ENCODE results near the gene QTRT2. TPM values are rescaled to one million over a fixed set of nuclear protein-coding genes. Genes with fewer than 3 reads are reported as not detected.
A peak's percentile ranks its signal among the peaks of the same experiment; 100 is the strongest.

The QTRT2 gene
- total RNA-seq, 8 experiments from 2014 or later: 9.2 to 33.2 (median 18.6) TPM

DNA sequence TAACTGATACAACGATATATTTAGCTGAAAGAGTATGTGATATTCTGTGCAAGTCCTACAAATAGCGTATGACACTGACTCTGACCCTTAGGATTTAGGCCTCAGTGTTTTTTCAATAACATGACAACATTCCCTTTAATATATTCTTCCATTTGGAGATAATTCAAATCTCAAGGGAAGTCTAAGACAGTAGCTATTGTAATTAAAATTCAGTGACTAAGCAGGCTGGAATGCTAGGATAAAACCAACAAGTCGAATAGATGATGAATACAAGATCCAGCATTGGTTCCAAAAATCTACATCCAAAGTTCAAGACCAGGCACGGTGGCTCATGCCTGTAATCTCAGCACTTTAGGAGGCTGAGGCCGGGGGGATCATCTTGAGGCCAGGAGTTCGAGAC, 56.2 kb downstream of the QTRT2 start:
- in situ Hi-C loops (cut with MboI; ENCODE audit: low pct_unique_long_range_greater_than_20kb in 2 of 9, low sequenced_read_pairs in 9 of 9, unreplicated experiment in 9 of 9): no loop called here
- ATAC-seq (replicated peaks in 6 of 8): no peak
- WGBS, 10 experiments: 46 to 100% (median 78%) methylated on average over 1 to 6 of the region's 6 CpGs
- H3K4me1 ChIP-seq (replicated peaks in 1 of 2): no peaks in the 10 kb centered on the region
- H3K4me3 ChIP-seq: no peak overlapping the region
- H3K27ac ChIP-seq: no peak overlapping the region

DNA sequence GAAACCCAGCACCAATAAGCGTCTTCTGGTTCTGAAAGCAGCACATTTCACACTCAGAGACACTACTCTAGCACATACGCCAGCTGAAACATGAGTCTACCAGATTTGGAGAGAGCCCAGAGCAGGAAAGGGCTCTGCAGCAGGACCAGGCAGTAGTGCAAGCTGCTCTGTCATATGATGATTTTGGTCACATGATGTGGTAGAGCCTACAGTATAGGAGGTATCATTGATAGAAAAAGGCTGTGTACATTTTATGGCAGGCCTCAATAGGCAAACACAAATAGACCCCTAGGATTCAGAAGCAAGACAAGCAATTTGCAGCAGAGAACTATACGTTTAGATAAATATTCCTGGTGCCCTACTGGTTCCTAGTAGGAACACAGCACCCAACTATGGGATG, 58.2 kb downstream of the QTRT2 start:
- 0 to 100% (median 75%) methylated on average over 1 to 3 of the region's 3 CpGs; no CpG with 5 or more reads in 2 of the 10 experiments for WGBS, 10 experiments
- H3K4me3 ChIP-seq: no peak overlapping the region
- no peak overlapping the region for H3K27ac ChIP-seq
- in situ Hi-C loops (cut with MboI; ENCODE audit: low pct_unique_long_range_greater_than_20kb in 2 of 9, low sequenced_read_pairs in 9 of 9, unreplicated experiment in 9 of 9): no loop called here
- H3K4me1 ChIP-seq (replicated peaks in 1 of 2): no peaks in the 10 kb centered on the region
- peak in 6 of 8 experiments; percentile 22 to 77 (median 52) for ATAC-seq (replicated peaks in 6 of 8)

DNA sequence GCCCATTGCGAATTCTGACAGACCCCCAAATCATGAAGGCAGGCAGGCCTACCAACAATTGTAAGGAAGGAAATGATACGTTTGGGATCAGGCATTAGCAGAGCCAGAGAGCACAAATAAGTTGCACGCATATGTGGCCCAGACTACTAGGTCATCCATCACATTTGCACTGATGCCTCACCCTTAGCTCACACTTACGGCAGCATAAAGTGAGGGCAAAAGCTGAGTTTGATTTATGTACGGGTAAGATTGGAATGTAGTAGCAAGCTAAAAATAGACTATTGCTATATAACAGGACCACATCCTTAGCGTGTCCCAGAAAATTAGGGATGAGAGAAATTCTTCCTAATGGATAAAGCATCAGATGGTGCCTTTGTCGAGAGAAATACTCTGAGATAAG, 58.6 kb downstream of the QTRT2 start:
- Histone ChIP-seq H3K4me1 (replicated peaks in 1 of 2) (no peaks in the 10 kb centered on the region), H3K27ac (no peak overlapping the region), H3K4me3 (no peak overlapping the region)
- 18 to 92% (median 82%) methylated on average over 1 to 7 of the region's 7 CpGs; no CpG with 5 or more reads in 1 of the 10 experiments for WGBS, 10 experiments
- in situ Hi-C loops (cut with MboI; ENCODE audit: low pct_unique_long_range_greater_than_20kb in 2 of 9, low sequenced_read_pairs in 9 of 9, unreplicated experiment in 9 of 9): no loop called here
- ATAC-seq (replicated peaks in 6 of 8): peak in 5 of 8 experiments; percentile 71 to 96 (median 93)

DNA sequence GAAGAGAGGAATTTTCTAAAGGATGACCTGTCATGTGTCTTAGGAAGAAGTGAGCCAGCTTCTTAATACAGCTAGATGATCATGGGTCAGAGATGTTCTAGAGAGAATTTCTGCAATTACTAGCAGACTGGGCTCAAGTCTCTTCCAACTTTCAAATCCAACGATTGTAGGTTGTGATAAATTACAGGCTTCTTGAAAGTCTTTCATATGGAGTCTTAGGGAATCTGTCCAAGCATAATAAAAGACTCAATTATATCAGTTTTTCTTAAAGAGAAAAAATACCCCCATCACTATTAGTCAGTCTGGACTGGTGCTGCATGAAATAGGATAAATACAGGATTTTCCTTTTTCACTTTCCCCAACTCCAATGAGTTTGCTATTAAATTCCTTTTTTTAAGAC, 63.2 kb downstream of the QTRT2 start:
- H3K4me3 ChIP-seq: no peak overlapping the region
- in situ Hi-C loops (cut with MboI; ENCODE audit: low pct_unique_long_range_greater_than_20kb in 2 of 9, low sequenced_read_pairs in 9 of 9, unreplicated experiment in 9 of 9): no loop called here
- WGBS, 10 experiments: 0 to 83% (median 33%) methylated on average over 1 of the region's 1 CpG; no CpG with 5 or more reads in 3 of the 10 experiments
- no peak overlapping the region for H3K27ac ChIP-seq
- ATAC-seq (replicated peaks in 6 of 8): no peak
- peaks cover 12 to 13% of the 10 kb centered on the region in 2 donors for H3K4me1 ChIP-seq (replicated peaks in 1 of 2)

DNA sequence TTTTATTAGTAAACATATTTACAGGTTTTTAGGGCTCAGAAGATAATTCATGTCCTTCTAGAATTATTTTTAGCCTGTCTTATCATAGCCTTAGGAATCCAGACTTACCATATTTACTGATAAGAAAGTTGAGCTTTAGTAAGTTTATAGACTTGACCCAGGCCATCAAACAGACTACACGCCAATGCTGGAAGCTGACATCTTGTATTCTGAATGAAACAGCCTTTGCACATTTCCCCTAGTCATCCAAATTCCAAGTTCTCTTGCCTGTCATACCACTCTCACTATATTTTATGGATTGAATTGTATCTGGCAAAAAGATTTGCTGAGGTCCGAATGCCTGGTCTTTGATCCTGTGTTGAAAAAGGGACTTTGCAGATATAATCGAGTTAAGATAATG, 63.7 kb downstream of the QTRT2 start:
- WGBS, 10 experiments: 58 to 97% (median 91%) methylated on average over 2 to 3 of the region's 3 CpGs; no CpG with 5 or more reads in 4 of the 10 experiments
- in situ Hi-C loops (cut with MboI; ENCODE audit: low pct_unique_long_range_greater_than_20kb in 2 of 9, low sequenced_read_pairs in 9 of 9, unreplicated experiment in 9 of 9): no loop called here
- ATAC-seq (replicated peaks in 6 of 8): no peak

DNA sequence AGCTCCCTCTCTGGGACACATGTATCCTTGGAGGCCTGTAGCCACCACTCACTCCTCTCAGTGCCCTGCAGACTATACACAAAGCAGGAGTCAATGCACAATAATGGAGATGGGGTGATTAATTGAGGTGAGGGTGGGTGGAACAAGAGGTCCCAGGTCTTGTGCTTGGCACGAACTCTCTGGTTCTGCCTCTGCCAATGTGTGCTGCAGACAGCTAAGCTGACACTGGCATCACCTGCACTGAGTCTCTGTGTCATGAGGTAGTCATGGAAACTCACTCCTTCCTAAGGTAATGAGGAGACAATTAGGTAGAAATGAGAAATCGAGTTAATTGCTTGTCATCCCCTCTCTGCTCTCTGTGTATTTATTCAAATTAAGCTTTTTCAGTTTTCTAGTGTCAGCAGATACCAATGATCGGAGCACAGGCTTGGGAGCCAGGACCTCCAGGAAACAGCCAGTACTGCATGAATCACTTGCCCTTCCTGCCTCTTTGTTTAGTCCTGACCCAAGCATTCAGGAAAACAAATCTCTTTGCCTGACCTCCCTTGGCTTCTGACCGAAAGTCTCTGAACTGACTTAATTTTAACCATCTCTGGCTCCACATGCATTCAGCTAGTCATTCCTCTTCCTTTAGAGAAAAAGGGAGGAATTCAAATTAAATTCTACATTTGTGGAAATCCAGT, 65.6 kb downstream of the QTRT2 start:
- in situ Hi-C loops (cut with MboI; ENCODE audit: low pct_unique_long_range_greater_than_20kb in 2 of 9, low sequenced_read_pairs in 9 of 9, unreplicated experiment in 9 of 9): no loop called here
- H3K27ac ChIP-seq: no peak overlapping the region
- 0 to 50% (median 11%) methylated on average over 1 to 4 of the region's 4 CpGs; no CpG with 5 or more reads in 2 of the 10 experiments for WGBS, 10 experiments
- no peak overlapping the region for H3K4me3 ChIP-seq
- peak in 6 of 8 experiments; percentile 37 to 94 (median 90) for ATAC-seq (replicated peaks in 6 of 8)
- peaks cover 12 to 13% of the 10 kb centered on the region in 2 donors for H3K4me1 ChIP-seq (replicated peaks in 1 of 2)

More for the DNA sequence above, 63.7 kb downstream of the QTRT2 start:
- H3K27ac ChIP-seq: no peak overlapping the region
- no peak overlapping the region for H3K4me3 ChIP-seq
- peaks cover 12 to 13% of the 10 kb centered on the region in 2 donors for H3K4me1 ChIP-seq (replicated peaks in 1 of 2)

DNA sequence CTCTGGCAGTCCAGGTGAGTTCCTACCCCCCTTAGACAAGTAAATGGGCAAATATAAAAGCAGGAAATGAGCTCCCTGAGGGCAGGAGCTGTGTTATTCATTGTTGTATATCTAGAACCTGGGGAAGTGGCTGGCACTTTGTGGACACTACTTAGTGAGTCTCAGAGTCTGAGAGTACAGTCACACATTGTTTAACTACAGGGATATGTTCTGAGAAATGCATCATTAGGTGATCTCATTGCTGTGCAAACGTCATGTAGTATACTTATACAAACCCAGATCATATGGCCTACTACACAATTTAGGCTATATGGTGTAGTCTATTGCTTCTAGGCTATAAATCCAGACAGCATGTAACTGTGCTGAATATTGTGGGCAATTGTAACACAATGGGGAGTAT, 69.9 kb downstream of the QTRT2 start:
- H3K4me3 ChIP-seq: no peak overlapping the region
- no peak for ATAC-seq (replicated peaks in 6 of 8)
- H3K4me1 ChIP-seq (replicated peaks in 1 of 2): peaks cover 11 to 13% of the 10 kb centered on the region in 2 donors
- 0 to 100% (median 33%) methylated on average over 1 of the region's 1 CpG; no CpG with 5 or more reads in 3 of the 10 experiments for WGBS, 10 experiments
- in situ Hi-C loops (cut with MboI; ENCODE audit: low pct_unique_long_range_greater_than_20kb in 2 of 9, low sequenced_read_pairs in 9 of 9, unreplicated experiment in 9 of 9): no loop called here
- no peak overlapping the region for H3K27ac ChIP-seq

DNA sequence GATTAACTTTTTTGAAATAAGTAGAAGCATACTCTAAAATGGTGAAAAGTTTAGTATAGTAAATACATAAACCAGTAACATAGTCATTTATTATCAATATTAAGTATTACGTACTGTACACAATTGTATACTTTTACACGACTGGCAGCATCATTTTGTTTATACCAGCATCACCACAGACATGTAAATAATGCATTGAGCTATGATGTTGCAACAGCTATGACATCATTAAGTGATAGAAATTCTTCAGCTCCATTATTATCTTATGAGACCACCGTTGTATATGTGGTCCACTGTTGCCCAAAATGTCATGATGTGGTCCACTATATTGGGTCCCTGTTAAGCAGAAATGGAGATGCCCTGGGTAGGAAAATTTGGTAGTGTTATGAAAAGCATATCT, 71.0 kb downstream of the QTRT2 start:
- Histone ChIP-seq H3K4me1 (replicated peaks in 1 of 2) (peaks cover 4% of the 10 kb centered on the region in 2 donors), H3K27ac (no peak overlapping the region), H3K4me3 (no peak overlapping the region)
- no peak for ATAC-seq (replicated peaks in 6 of 8)
- 58 to 100% (median 80%) methylated on average over 1 to 3 of the region's 3 CpGs; no CpG with 5 or more reads in 3 of the 10 experiments for WGBS, 10 experiments
- in situ Hi-C loops (cut with MboI; ENCODE audit: low pct_unique_long_range_greater_than_20kb in 2 of 9, low sequenced_read_pairs in 9 of 9, unreplicated experiment in 9 of 9): no loop called here

DNA sequence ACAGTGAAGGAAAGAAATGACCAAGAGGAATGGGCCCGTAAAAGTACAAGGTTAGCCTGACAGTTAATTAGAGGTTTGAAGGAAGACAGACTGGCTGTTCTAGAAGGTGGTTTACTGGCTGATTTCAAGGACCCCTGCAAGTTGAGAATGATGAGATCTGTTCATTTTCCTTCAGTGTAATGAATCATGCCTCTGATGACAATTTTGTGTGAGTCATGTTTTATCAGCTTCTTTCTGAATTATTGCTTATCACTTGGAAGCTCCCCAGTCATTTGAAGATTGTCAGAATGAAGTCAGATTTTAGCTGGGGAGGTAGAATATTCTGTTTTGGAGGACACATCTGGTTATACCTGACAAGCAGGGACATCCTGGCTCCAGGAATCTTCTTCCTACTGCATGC, 71.7 kb downstream of the QTRT2 start:
- Histone ChIP-seq H3K4me3 (no peak overlapping the region), H3K27ac (no peak overlapping the region), H3K4me1 (replicated peaks in 1 of 2) (no peaks in the 10 kb centered on the region)
- WGBS, 10 experiments: 50 to 100% (median 80%) methylated on average over 1 of the region's 1 CpG; no CpG with 5 or more reads in 3 of the 10 experiments
- ATAC-seq (replicated peaks in 6 of 8): peak in 4 of 8 experiments; percentile 31 to 61 (median 46)
- in situ Hi-C loops (cut with MboI; ENCODE audit: low pct_unique_long_range_greater_than_20kb in 2 of 9, low sequenced_read_pairs in 9 of 9, unreplicated experiment in 9 of 9): no loop called here

DNA sequence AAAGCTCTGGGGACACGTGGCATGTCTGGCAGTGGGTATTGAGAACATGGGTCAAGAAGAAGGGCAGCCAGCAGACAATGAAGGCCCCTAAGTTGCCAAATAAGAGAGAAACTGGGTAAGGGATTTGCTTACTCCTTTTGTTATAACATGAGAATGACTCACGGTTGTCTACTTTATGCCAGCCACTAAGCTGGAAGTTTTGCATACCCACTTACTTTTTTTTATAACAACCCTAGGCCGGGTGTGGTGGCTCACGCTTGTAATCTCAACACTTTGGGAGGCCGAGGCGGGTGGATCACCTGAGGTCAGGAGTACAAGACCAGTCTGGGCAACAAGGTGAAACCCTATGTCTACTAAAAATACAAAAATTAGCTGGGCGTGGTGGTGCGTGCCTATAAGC, 72.3 kb downstream of the QTRT2 start:
- H3K4me3 ChIP-seq: no peak overlapping the region
- H3K27ac ChIP-seq: no peak overlapping the region
- in situ Hi-C loops (cut with MboI; ENCODE audit: low pct_unique_long_range_greater_than_20kb in 2 of 9, low sequenced_read_pairs in 9 of 9, unreplicated experiment in 9 of 9): no loop called here
- no peak for ATAC-seq (replicated peaks in 6 of 8)
- no peaks in the 10 kb centered on the region for H3K4me1 ChIP-seq (replicated peaks in 1 of 2)
- WGBS, 10 experiments: 35 to 97% (median 92%) methylated on average over 2 to 7 of the region's 8 CpGs; no CpG with 5 or more reads in 4 of the 10 experiments

DNA sequence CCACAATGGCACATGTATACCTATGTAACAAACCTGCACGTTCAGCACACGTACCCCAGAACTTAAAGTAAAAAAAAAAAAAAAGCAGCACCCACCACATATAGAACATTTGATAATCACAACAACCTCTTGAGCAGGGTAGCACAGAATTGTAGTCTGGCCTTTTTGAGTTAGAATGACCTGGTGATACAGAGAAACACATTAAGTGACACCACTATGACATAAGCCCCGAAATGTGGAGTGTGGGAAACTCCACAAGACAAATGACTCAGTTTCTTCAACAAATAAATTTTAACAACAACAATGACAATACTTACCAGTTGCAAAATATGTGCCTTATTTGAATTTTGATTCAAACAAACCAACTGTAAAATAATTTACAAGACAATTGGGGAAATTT, 76.0 kb downstream of the QTRT2 start:
- no peaks in the 10 kb centered on the region for H3K4me1 ChIP-seq (replicated peaks in 1 of 2)
- H3K27ac ChIP-seq: no peak overlapping the region
- no peak for ATAC-seq (replicated peaks in 6 of 8)
- in situ Hi-C loops (cut with MboI; ENCODE audit: low pct_unique_long_range_greater_than_20kb in 2 of 9, low sequenced_read_pairs in 9 of 9, unreplicated experiment in 9 of 9): no loop called here
- H3K4me3 ChIP-seq: no peak overlapping the region
- 83 to 100% (median 90%) methylated on average over 1 to 3 of the region's 3 CpGs; no CpG with 5 or more reads in 4 of the 10 experiments for WGBS, 10 experiments

DNA sequence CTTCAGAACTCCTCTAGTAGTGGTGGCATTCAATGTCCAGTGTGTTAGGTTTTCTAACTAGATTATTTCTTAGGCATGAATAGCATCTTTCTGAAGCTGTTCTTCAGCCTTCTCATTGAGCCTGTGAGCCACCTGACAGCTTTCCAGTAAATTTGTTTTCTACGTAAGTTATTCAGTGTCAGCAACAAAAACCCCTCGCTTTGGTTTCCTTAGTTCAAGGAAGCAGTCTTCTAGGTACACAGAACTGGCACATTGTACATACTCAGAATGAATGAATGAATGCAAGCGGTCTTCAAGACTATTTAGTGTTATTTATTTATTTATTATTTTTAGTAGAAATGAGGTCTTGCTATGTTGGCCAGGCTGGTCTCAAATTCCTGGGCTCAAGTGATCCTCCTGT, 77.4 kb downstream of the QTRT2 start:
- H3K4me1 ChIP-seq (replicated peaks in 1 of 2): peaks cover 0 to under 1% of the 10 kb centered on the region in 2 donors
- ATAC-seq (replicated peaks in 6 of 8): no peak
- H3K4me3 ChIP-seq: no peak overlapping the region
- no peak overlapping the region for H3K27ac ChIP-seq
- in situ Hi-C loops (cut with MboI; ENCODE audit: low pct_unique_long_range_greater_than_20kb in 2 of 9, low sequenced_read_pairs in 9 of 9, unreplicated experiment in 9 of 9): no loop called here
- 96 to 100% (median 100%) methylated on average over 1 to 3 of the region's 3 CpGs; no CpG with 5 or more reads in 1 of the 10 experiments for WGBS, 10 experiments

Measured in motor neuron (in vitro differentiated cells).